Upper lobe of left lung (tissue), 4 donors: Measurements from ENCODE around the gene JAG2.

Experiments
- EP300 ChIP-seq, 4 donors: sonication (generic); formaldehyde crosslinking; IDR thresholded peaks; one replicate each; pipeline ENCODE4 v1.5.1; 2017; ENCODE audit warnings: antibody characterized with exemption in 4 of 4, control low read depth in 2 of 4
- POLR2A ChIP-seq, 4 donors: fragments of 450-650 bp; IDR thresholded peaks; one replicate each; pipeline ENCODE4 v1.5.1; 2016 to 2017; ENCODE audit warnings: antibody characterized with exemption in 4 of 4, mild to moderate bottlenecking in 2 of 4
- TF ChIP-seq, protein P1 (sequence below), 6 experiments: fragments of 450-650 bp in 4 of 6; fragments of 200-600 bp in 2 of 6; sonication (generic) in 2 of 6; IDR thresholded peaks; one replicate each; pipeline ENCODE4 v1.5.1; 2016 to 2019; ENCODE audit warnings: antibody characterized with exemption in 6 of 6

DNA sequence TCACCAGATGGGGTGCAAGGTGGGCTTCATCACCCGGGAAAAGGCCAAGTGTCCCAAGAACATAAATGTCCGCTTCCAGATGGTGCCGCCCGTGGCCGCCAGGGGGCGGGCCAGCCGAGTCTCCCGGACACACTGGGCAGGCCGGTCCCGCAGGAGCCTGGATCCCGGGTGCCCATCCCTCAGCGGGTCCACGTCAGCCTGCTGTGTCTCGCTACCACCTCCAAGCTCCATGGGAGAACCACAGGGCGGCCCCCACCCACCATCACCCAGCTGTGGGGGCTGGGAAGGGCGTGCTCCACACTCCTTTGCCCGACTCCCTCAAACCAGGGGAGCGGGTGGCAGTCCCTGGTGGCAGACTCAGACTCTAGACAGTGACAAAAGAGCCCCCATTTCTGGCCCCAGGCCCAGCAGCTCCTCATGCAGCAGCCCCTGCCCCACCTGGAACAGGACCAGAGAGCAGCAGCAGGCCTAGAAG is 34.5 kb upstream of the JAG2 start:
- TF ChIP-seq, protein P1, sequence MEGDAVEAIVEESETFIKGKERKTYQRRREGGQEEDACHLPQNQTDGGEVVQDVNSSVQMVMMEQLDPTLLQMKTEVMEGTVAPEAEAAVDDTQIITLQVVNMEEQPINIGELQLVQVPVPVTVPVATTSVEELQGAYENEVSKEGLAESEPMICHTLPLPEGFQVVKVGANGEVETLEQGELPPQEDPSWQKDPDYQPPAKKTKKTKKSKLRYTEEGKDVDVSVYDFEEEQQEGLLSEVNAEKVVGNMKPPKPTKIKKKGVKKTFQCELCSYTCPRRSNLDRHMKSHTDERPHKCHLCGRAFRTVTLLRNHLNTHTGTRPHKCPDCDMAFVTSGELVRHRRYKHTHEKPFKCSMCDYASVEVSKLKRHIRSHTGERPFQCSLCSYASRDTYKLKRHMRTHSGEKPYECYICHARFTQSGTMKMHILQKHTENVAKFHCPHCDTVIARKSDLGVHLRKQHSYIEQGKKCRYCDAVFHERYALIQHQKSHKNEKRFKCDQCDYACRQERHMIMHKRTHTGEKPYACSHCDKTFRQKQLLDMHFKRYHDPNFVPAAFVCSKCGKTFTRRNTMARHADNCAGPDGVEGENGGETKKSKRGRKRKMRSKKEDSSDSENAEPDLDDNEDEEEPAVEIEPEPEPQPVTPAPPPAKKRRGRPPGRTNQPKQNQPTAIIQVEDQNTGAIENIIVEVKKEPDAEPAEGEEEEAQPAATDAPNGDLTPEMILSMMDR (IDR thresholded peaks at IDR 0.05), result peak; percentile 92 to 95 (median 93)
- TF ChIP-seq POLR2A (IDR thresholded peaks at IDR 0.05) (no peak), EP300 (IDR thresholded peaks at IDR 0.05) (no peak)
